GM21576 (cell line): ENCODE data around the gene PHF3.

ENCODE experiments used
- ATAC-seq: cut with Tn5 transposase; IDR thresholded peaks from one replicate; pipeline ENCODE4 v1.9.1; 2021; ENCODE audit warnings: mild to moderate bottlenecking, moderate library complexity; ENCODE audit not compliant: unreplicated experiment

PHF3 gene

GRCh38 chr6:63644668-63645326 lies 9.2 kb downstream of the PHF3 start:
- no peak for ATAC-seq

DNA sequence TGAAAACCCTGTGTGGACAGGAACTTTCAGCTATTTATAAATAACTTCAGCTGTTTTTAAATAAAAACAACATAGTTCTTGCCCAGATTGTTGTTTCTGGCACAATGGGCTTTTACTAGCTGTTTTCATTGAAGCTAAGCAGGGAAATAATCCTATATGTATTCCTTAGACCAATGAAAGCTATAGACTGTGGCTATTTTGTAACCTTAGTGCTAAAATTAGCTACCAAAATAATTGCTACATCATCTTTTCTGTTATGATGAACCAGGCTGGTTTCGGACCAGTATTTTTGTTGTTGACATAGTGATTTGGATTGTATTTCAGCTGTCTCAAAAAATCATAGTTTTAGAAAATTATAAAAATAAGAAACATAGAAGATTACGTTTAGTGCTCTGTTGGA lies 13.7 kb downstream of the PHF3 start:
- ATAC-seq, result no peak

DNA sequence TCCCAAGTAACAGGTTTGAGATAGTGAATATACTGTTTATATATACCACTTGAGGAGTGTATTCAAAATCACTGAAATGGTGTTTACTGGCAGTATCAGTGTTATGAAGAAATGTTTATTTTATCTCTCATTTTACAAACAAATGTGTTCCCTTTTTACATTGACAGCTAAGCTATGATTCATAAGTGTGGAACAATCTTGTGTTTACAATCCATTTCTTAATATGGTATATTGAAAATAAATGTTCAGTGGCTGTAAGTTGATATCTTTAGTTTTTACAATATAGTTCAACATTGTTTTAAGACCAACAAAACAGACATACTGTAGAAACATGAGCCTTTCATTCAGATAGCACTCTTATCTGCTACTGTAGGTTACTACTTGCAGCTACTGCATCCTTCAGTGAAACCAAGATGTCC lies 14.3 kb downstream of the PHF3 start:
- ATAC-seq, result no peak

DNA sequence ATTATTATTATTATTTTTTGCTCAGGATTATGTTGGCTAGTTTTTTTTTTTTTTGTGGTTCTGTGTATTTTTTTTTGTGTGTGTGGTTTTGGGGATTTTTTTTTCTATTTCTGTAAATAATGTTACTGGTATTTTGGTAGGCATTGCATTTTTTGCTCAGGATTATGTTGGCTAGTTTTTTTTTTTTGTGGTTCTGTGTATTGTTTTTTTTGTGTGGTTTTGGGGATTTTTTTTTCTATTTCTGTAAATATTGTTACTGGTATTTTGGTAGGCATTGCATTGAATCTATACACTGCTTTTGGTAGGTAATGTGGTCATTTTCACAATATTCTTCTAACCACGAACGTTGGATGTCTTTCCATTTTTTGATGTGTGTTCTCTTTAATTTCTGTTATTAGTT lies 17.4 kb downstream of the PHF3 start:
- no peak for ATAC-seq

- no peak for ATAC-seq
Measured at GRCh38 chr6:63660757-63661156, 25.2 kb downstream of the PHF3 start.

DNA sequence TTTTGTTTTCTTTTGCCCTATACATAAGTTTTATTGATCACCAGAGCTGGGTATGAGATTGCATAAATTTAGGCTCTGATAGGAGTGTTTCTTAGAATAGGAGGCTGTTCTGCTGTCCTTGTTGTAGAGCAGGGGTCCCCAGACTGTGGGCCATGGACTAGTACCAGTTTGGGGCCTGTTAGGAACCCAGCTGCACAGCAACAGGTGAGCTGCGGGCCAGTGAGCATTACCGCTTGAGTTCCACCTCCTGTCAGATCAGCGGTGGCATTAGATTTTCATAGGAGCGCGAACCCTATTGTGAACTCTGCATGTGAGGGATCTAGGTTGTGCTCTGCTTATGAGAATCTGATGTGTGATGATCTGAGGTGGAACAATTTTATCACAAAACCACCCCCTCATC lies 26.2 kb downstream of the PHF3 start:
- ATAC-seq, result no peak

DNA sequence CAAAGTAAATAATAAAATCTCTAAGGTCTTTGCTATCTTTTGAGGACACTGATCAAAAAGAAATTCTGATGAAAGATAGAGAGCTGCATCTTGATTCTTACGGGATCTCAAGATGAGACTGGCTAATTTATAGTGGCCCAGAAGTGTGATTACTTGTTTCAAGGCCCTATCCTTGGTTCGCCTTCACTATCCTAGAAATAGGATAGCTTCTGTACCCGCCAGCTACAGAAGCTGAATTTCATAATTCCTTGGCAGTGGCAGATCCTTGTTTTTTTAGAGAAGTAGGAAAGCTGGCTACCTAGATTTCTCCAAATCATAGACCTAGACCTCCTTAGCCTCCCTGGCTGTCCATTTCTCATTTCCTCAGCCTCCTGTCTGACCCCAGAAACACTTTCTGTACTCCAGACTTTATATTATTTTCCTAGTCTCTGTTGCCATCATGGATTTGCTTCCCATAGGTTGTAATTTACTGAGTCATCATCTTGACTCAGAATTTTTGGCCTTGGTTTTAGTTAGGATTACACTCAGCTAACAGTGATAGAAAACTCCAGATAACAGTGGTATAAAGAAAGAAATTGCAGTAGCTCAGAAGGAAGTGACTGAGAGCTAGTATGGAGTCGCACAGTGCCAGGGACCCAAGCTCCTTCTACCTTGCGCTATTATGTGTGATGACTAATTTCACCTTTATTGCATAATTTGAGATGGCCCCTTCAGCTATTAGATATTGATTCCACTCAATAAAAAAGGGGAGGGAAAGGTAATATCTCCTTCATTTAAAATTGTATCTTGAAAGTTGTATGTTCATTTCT lies 27.7 kb downstream of the PHF3 start:
- ATAC-seq, result no peak

- no peak for ATAC-seq
Measured at GRCh38 chr6:63663956-63664281, 28.3 kb downstream of the PHF3 start.

GRCh38 chr6:63671098-63671754 lies 35.6 kb downstream of the PHF3 start:
- no peak for ATAC-seq

- no peak for ATAC-seq
Measured at GRCh38 chr6:63672582-63673129, 37.1 kb downstream of the PHF3 start.

DNA sequence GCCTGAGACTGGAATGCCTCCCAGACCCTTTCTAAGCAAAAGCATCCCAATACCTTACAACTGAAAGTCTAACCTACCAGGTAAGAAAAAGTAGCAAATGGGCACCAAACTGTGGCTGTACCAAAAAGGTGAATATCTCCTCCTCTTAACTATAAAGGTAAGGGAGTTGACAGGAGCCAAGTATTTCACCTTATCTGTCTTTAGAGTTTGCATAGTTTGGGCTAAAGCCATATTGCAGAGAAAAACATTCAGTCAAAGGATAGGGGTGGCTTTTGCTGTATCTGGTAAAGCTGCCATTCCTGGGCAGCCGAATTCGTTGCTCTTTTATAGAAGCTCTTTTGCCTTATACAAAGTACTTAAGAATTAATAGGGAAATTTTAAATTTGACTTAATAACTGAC lies 38.1 kb downstream of the PHF3 start:
- ATAC-seq, result no peak

- ATAC-seq, result no peak
Measured at GRCh38 chr6:63674635-63675034, 39.0 kb downstream of the PHF3 start.

DNA sequence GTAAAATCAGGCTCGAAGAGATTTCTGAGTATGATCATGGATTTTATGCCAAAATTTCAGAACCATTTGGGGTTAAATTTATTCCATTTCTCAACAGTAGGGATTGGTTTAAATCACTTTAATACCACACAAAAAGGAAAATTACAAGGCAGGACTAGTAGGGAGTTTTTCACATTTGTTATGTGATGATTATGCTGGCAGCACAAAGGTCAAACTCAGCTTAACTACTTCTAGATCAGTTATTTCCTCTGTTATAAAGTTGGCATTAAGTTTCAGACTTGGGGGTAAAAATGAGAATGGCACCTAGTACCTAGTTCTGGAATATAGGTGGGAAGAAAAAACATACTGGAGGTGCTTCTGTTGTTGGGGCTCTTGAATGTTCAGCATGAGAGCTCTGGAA lies 39.5 kb downstream of the PHF3 start:
- no peak for ATAC-seq

DNA sequence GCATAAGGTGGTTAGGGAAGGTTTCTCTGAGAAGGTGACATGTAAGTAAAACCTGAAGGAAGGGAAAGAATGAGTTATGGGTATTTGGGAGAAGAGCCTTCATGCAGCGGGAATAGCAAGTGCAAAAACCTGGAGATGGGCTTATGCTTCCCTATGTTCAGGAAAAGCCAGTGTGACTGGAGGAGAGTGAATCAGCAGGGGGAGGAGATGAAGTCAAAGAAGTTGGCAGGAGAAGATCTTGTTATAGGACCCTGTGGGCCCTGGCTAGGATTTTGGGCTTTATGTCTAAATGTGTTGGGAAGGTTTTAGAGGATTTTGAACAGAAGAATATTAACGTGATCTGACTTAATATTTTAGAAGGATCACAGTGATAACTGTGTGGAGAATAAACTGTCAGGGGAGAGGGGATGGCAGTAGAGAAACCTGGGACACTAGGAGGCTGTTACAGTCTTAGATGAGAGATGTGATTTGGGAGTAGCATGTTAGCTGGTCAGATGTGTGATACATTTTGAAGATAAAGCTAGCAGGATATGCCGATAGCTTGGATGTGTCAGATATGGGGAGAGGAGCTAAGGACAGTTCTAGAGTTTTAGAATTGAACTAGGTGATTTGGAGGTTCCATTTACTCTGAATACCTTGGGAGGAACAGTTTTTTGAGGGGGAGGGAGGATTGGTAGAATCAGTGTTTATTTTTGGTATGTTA lies 41.0 kb downstream of the PHF3 start:
- no peak for ATAC-seq

DNA sequence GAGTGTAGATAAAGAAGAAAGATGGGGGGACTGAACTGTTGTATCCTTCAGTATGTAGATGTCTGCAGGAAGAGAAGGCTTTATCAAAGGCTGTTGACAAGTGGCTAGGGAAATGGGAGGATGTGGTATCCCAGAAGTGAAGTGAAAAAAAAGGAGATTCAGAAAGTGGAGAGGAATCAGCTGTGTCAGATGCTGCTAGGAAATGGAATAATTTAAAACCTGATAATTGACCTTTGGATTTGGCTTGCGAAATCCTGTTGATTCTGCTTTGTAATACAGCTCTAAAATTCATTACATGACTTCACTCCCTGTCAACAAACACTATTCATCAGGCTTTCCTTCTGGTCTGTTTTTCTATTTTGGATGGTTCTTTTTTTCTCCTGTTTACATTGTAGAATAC lies 41.7 kb downstream of the PHF3 start:
- ATAC-seq, result no peak

DNA sequence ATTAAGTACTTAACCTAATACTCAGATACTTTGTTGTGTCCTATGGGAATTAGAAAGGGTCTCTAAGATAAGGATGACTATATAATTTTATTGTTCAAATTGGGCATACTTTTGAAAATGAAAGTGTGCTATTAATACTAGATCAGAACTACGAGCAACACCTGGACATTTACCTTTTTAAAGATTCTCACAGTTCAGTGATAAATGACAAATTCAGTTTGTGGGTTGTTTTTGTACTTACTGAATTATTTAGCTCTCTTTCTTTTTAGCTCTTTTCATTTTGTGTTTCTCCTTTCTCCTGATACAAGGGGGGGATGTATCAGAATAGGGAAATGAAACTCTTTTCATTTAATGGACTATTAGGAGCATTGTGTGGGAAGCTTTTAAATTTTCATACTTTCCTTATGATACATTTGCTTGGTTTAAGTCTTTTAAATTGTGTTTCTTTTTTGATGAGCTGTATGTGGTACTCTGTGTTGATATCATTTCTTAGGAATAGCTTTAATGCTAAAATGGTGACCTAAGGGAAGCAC lies 47.5 kb downstream of the PHF3 start:
- ATAC-seq, result no peak

DNA sequence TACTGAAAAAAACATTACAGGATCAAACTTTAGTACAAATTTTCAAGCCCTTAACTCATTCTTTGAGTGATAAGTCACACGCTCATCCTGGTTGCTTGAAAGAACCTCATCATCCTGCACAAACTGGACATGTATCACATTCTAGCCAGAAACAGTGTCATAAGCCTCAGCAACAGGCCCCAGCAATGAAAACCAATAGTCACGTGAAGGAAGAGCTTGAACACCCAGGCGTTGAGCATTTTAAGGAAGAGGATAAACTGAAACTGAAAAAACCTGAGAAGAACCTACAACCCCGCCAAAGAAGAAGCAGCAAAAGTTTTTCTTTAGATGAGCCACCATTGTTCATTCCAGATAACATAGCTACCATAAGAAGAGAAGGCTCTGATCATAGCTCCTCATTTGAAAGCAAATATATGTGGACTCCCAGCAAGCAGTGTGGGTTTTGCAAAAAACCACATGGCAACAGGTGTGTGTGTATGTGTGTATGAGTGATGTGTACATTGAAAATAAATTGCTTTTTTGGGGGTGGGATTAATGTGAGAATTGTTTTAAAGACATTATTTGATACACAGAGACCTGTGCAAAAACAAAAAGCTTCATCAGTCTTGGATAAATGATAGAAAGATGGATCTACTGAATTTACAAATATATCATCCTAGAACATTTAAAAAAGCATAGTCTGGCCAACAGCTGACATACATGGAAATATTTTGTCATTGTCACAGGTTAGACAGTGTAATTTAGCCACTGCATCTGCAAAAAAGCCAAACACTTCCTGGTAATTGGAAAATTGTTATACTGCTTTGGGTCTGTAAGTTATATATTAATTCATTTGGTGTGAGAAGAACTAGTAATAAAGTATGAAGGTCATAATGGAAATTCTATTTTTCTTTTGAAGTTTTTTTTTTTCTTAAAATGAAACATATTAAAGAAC lies 50.1 kb downstream of the PHF3 start:
- peak; percentile 93 for ATAC-seq

DNA sequence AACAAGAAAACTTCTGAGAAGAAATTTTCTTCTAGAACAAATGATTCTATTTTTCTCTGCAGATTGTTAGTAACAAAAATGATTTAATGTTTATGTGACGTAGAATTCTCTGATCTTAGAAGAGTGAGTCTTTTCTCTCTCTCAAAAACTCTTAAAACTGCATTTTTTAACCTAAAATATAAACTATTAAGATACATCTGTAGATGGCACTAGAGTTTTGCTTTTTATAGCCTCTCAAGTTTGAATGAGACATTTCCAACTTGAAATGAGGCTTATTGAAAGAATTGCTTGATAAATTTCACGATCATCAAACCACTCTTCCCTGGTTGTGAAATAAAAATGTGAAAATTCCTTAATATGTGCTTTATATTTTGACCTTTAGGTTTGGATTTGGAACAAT lies 53.8 kb downstream of the PHF3 start:
- no peak for ATAC-seq

- no peak for ATAC-seq
Measured at GRCh38 chr6:63690221-63690620, 54.6 kb downstream of the PHF3 start.

DNA sequence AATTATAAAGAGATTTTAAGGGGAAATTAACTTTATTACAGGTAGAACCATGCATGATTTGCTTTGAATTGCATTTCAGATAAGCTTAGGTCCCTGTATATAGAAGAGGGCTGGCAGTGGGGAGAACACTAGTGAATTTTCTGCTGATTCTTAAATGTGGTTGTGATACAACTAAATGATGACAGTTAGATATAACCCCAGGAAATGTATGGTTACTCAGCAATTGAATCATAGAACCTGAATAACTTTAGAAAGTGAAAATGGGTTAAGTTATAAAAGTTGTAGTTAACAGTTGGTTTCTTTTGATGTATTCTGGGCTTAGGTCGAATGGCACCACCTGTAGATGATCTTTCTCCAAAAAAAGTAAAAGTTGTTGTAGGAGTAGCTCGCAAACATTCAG lies 70.1 kb downstream of the PHF3 start:
- no peak for ATAC-seq
